SK-MEL-5 (cell line): ENCODE measurements around the gene S1PR4. TPM values are rescaled to one million over a fixed set of nuclear protein-coding genes. Genes with fewer than 3 reads are reported as not detected.
"Not testable (repeated sequence)": the region's sequence is repeated elsewhere in the genome, so short reads cannot be mapped to it uniquely, and the experiment has no call there.

Source experiments
- DNase-seq: peaks from one replicate; pipeline ENCODE4 v3.0.0-alpha.2; 2016; ENCODE audit warnings: low read depth, low spot score
- in situ Hi-C: cut with HindIII; loops from 2 replicates; pipeline ENCODE4 v1.10.0; 2016; ENCODE audit warnings: low sequenced_read_pairs, high pct_unique_total_duplicates, low pct_unique_long_range_greater_than_20kb
- total RNA-seq: library from RNA; depleted of rRNA; stranded (reverse); fragments of >200 nt; shearing (Covaris generic); gene quantifications from 2 replicates; pipeline ENCODE4 v1.2.3, GENCODE V29; 2014

Gene S1PR4
- total RNA-seq, 1 experiment from 2014 or later = not detected

- in situ Hi-C loops = no loop called here
Observed at GRCh38 chr19:3188627-3189596, 10.3 kb downstream of the S1PR4 start.

GRCh38 chr19:3189702-3190469 lies 11.3 kb downstream of the S1PR4 start:
- in situ Hi-C loops = no loop called here
- DNase-seq = no peak

More at GRCh38 chr19:3188627-3189596, 10.3 kb downstream of the S1PR4 start:
- no peak for DNase-seq

GRCh38 chr19:3190470-3190770 lies 11.9 kb downstream of the S1PR4 start:
- DNase-seq = no peak
- in situ Hi-C loops = no loop called here

- in situ Hi-C loops = no loop called here
- no peak for DNase-seq
Observed at GRCh38 chr19:3190921-3191805, 12.6 kb downstream of the S1PR4 start.

- DNase-seq, in situ Hi-C loops: not testable (repeated sequence)
Observed at GRCh38 chr19:3191806-3192104, 13.2 kb downstream of the S1PR4 start.

GRCh38 chr19:3192228-3192635 lies 13.7 kb downstream of the S1PR4 start:
- no peak for DNase-seq
- in situ Hi-C loops = no loop called here

GRCh38 chr19:3192684-3193083 lies 14.1 kb downstream of the S1PR4 start:
- in situ Hi-C loops = no loop called here

GRCh38 chr19:3193256-3194105 lies 14.9 kb downstream of the S1PR4 start:
- in situ Hi-C loops = no loop called here
- no peak for DNase-seq

More at GRCh38 chr19:3192684-3193083, 14.1 kb downstream of the S1PR4 start:
- DNase-seq = no peak

- no peak for DNase-seq
- in situ Hi-C loops = no loop called here
Observed at GRCh38 chr19:3194106-3195087, 15.8 kb downstream of the S1PR4 start.

GRCh38 chr19:3196064-3196932 lies 17.7 kb downstream of the S1PR4 start:
- in situ Hi-C loops = no loop called here
- DNase-seq = no peak

- in situ Hi-C loops = no loop called here
- no peak for DNase-seq
Observed at GRCh38 chr19:3196933-3197205, 18.3 kb downstream of the S1PR4 start.

- no peak for DNase-seq
- in situ Hi-C loops = no loop called here
Observed at GRCh38 chr19:3198901-3199700, 20.5 kb downstream of the S1PR4 start.

GRCh38 chr19:3201072-3201700 lies 22.6 kb downstream of the S1PR4 start:
- in situ Hi-C loops = no loop called here
- DNase-seq = no peak

GRCh38 chr19:3201911-3202310 lies 23.3 kb downstream of the S1PR4 start:
- in situ Hi-C loops = no loop called here
- DNase-seq = no peak
